Astrocyte of the spinal cord (primary cell): Measurements from ENCODE around the gene IFI35.
"Not testable (repeated sequence)": the region's sequence is repeated elsewhere in the genome, so short reads cannot be mapped to it uniquely, and the experiment has no call there.

Source experiments
- DNase-seq: peaks from one replicate; pipeline ENCODE4 v3.0.0; 2011; ENCODE audit warnings: low read depth, low spot score
- H3K4me3 ChIP-seq: 2 replicates; pipeline ENCODE4 v1.5.1; 2011; ENCODE audit warnings: low read depth, mild to moderate bottlenecking, low read length, moderate library complexity
- in situ Hi-C: cut with HindIII; loops from 2 replicates; pipeline ENCODE4 v1.10.0; 2017; ENCODE audit warnings: low sequenced_read_pairs
- TF ChIP-seq, protein P1 (sequence below): IDR thresholded peaks from 2 replicates; pipeline ENCODE4 v1.5.1; 2012; ENCODE audit warnings: low read depth, mild to moderate bottlenecking, low read length, inconsistent platforms

Gene IFI35

DNA sequence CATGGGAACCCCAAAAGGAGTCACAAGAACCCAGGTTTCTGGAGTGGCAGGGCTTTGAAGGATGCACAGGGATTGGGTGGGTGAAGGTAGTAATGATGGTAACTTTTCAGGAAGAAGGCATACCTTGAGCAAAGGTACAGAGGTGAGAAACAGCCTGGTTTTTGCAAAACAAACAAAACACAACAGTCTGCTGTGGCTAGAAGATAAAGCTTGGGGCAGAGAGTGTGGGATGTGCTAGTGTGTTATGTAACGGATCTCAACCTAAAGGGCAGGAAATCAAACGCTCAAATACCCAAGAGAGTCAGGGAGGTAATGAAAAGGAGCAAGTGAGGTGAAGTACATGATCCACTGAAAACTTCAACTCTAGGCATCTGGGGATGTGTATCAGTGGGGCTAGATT is 31.3 kb upstream of the IFI35 start:
- H3K4me3 ChIP-seq = no peak overlapping the region
- in situ Hi-C loops = no loop called here
- DNase-seq = no peak
- TF ChIP-seq, protein P1, sequence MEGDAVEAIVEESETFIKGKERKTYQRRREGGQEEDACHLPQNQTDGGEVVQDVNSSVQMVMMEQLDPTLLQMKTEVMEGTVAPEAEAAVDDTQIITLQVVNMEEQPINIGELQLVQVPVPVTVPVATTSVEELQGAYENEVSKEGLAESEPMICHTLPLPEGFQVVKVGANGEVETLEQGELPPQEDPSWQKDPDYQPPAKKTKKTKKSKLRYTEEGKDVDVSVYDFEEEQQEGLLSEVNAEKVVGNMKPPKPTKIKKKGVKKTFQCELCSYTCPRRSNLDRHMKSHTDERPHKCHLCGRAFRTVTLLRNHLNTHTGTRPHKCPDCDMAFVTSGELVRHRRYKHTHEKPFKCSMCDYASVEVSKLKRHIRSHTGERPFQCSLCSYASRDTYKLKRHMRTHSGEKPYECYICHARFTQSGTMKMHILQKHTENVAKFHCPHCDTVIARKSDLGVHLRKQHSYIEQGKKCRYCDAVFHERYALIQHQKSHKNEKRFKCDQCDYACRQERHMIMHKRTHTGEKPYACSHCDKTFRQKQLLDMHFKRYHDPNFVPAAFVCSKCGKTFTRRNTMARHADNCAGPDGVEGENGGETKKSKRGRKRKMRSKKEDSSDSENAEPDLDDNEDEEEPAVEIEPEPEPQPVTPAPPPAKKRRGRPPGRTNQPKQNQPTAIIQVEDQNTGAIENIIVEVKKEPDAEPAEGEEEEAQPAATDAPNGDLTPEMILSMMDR = no peak

DNA sequence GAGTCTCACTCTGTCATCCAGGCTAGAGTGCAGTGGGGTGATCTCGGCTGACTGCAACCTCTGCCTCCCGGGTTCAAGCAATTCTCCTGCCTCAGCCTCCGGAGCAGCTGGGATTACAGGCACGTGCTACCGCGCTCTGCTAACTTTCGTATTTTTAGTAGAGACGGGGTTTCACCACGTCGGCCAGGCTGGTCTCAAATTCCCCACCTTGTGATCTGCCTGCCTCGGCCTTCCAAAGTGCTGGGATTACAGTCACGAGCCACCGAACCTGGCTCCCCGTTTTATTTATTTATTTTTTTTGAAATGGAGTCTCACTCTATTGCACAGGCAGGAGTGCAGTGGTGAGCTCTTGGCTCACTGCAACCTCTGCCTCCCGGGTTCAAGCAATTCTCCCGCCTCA is 30.9 kb upstream of the IFI35 start:
- DNase-seq, in situ Hi-C loops, H3K4me3 ChIP-seq: not testable (repeated sequence)

DNA sequence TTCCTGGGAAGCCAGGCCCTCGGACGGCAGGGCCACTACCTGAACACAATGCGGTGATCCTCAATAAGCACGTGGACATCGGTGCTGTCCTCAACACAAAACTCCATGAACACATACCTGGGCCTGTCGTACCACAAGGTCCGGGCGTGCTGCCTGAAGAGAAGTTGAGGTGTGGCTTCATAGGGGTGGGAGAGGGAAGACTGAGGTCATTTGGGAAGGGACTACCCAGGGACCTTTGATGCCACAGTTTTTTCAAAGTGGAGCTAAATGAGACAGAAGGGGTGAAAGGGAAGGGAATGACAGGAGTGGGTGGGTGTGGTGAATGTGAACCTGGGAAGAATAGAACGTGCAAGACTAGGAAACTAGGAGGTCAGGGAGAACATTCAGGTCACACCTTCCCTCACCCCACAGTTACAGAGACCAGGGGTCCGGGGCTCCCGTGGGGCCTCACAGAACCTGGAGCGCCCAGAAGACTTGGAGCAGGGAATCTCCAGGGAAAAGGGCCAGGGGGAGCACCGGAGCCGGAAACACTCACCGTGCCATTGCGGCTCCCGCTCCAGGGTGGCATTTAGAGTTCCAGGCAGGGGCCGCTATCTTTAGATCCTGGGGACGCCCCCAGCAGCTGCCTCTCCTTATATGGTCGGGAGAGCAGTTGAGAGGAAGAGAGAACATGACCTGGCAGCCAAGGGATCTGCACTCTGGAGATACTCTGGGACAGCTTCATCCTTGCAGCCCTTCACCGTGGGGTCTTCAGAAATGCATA is 26.9 kb upstream of the IFI35 start, which contains the start of gene PTGES3L:
PTGES3L (minus strand) TSS at position 570 of the 763 bp plus-strand sequence; CDS start at position 543, 27 bp downstream.
- TF ChIP-seq, protein P1 = no peak
- H3K4me3 ChIP-seq = peak within 1 kb of the TSS; percentile 84
- in situ Hi-C loops = no loop called here
- peak; percentile 48 for DNase-seq

DNA sequence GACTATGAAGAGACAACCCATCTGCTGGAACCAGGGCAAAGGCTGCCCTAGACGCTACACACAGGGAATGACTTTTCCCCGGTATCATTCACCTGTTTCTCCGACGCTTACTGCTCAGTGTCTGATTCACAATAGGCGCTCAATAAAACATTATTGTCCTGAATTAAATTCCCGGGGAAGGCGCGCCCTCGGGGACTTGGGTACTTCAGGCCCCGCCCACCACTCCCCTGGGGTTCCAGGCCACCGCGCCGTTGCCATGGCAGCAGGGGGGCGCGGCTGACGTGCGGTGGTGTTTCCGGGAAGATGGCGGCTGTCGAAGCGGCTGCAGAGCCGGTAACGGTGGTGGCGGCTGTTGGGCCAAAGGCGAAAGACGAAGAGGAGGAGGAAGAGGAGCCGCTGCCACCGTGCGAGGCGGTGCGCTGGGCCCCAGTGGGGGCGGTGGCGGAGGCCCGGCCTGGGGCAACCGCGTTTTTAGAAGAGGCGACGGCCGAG is 26.3 kb upstream of the IFI35 start, which contains the start of gene RUNDC1:
RUNDC1 (plus strand) TSS at position 292 of the 492 bp plus-strand sequence; CDS start at position 304, 12 bp downstream.
- TF ChIP-seq, protein P1 = no peak
- peak; percentile 89 for DNase-seq

DNA sequence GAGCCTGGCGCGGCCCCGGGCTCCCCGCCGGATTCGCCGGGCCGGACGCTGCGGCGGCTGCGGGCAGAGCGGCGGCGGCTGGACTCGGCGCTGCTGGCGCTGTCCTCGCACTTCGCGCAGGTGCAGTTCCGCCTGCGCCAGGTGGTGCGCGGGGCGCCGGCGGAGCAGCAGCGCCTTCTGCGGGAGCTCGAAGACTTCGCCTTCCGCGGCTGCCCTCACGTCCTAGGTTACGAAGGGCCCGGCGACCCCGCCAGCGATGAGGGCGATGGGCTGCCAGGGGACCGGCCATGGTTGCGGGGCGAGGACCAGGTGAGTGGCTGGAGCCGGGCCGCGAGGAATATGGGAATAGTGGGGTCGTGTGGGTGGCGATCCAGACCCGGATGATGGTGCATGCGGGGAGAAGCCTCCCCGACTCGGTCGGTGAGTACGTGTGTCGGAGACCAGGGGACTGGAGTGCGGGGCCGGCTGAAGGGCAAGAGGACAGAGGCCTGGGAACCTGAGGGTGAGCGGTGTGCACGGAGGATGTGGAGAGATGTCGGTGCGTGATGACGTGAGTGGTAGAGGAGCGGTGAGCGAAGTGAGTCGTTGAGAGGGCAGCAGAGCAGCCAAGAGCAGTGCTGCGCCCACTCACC is 25.7 kb upstream of the IFI35 start:
- H3K4me3 ChIP-seq = peak overlapping the region; percentile 84
- in situ Hi-C loops = no loop called here
- TF ChIP-seq, protein P1 = no peak
- DNase-seq = peak; percentile 24

More for the DNA sequence above, 26.3 kb upstream of the IFI35 start, which contains the start of gene RUNDC1:
- in situ Hi-C loops = no loop called here
- peak within 1 kb of the TSS; percentile 84 for H3K4me3 ChIP-seq

DNA sequence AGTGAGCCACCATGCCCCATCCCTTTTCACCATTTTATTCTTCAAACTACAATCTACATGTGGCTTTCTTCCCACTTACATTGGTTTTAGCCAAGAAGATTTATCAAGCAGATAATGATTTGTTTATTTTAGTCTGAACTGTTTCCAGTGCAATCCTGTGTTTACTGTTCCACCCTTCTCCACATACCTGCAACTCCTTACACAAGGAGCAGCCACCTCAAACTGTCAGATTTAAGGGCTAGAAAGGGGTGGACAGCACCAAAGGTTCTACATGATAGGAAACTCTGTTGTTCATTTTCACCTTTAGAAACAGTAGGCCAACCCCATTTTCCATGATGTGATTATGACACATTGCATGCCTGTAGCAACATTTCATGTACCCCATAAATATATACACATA is 24.3 kb upstream of the IFI35 start:
- TF ChIP-seq, protein P1 = no peak
- no peak for DNase-seq
- in situ Hi-C loops = no loop called here
- no peak overlapping the region for H3K4me3 ChIP-seq

DNA sequence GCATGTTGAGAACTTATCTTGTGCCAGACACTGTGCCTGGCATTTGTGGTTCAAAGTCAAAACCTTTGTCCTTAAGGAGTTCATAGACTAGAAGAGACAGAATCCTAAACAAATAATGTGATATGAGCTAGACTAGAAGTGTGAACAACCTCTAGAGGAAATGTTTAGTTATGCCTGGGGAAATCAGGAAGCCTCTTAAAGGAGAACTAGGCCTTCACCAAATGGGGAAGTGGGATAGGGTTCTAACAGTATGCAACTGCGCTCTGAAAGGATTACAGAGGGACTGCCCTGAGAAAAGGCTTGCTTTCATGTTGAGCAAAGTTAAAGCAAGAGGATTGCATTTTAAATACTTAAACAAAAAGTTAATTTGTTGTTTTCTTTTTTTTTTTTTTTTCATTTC is 21.4 kb upstream of the IFI35 start:
- no peak overlapping the region for H3K4me3 ChIP-seq
- no peak for DNase-seq
- TF ChIP-seq, protein P1 = no peak
- in situ Hi-C loops = no loop called here
